Measurements from ENCODE around the gene CMTM7.
A peak's percentile ranks its signal among the peaks of the same experiment; 100 is the strongest.

Gene CMTM7

GRCh38 chr3:32401556-32402081 lies 10.0 kb downstream of the CMTM7 start:
- peak; percentile 81 for TF ChIP-seq FOXP2 (optimal IDR thresholded peaks at IDR 0.05; ENCODE audit: borderline replicate concordance, extremely low read depth, extremely low read length, insufficient read depth)
- no peak for TF ChIP-seq TAF1 (IDR thresholded peaks at IDR 0.05; ENCODE audit: borderline replicate concordance, insufficient read depth, low read length)
- 0 out of 4 replicates have a peak, but pooled peaks of 1 of the 2 experiments have one; percentile 14 for TF ChIP-seq REST (IDR thresholded peaks at IDR 0.05; ENCODE audit: insufficient read depth in 1 of 2, low read depth in 2 of 2, low read length in 2 of 2)

DNA sequence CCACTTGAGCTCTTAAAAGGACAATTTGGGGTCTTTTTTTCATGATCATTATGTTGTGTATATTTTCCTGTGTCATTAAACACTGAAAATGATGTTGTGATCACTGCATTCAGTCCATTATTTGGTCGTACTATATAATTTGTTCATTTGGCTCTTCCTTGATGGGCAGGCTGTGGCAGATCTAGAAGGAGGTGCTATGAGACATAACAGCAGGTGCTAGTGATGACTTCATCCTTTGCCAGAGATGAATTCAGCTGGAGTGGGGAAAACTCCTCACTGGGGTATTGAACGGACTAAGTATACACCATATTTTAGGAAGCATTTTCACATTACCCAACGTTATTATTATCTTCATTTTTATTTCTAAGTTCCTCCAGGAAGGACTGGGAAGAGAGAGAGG lies 12.0 kb downstream of the CMTM7 start:
- no peak for TF ChIP-seq POLR2AphosphoS5 (IDR thresholded peaks at IDR 0.05; ENCODE audit: low read depth, low read length)
- no peak for TF ChIP-seq TAF1 (IDR thresholded peaks at IDR 0.05; ENCODE audit: borderline replicate concordance, insufficient read depth, low read length)
- no peak for TF ChIP-seq SIN3A (IDR thresholded peaks at IDR 0.05; ENCODE audit: borderline replicate concordance, insufficient read depth, low read length)
- TF ChIP-seq REST (IDR thresholded peaks at IDR 0.05; ENCODE audit: insufficient read depth in 1 of 2, low read depth in 2 of 2, low read length in 2 of 2), result no peak
- TF ChIP-seq FOXP2 (optimal IDR thresholded peaks at IDR 0.05; ENCODE audit: borderline replicate concordance, extremely low read depth, extremely low read length, insufficient read depth), result no peak

- TF ChIP-seq TAF1 (IDR thresholded peaks at IDR 0.05; ENCODE audit: borderline replicate concordance, insufficient read depth, low read length) (no peak), FOXP2 (optimal IDR thresholded peaks at IDR 0.05; ENCODE audit: borderline replicate concordance, extremely low read depth, extremely low read length, insufficient read depth) (no peak), REST (IDR thresholded peaks at IDR 0.05; ENCODE audit: insufficient read depth in 1 of 2, low read depth in 2 of 2, low read length in 2 of 2) (no peak), SIN3A (IDR thresholded peaks at IDR 0.05; ENCODE audit: borderline replicate concordance, insufficient read depth, low read length) (no peak), POLR2AphosphoS5 (IDR thresholded peaks at IDR 0.05; ENCODE audit: low read depth, low read length) (no peak)
Measured at GRCh38 chr3:32404714-32405113, 13.1 kb downstream of the CMTM7 start.

DNA sequence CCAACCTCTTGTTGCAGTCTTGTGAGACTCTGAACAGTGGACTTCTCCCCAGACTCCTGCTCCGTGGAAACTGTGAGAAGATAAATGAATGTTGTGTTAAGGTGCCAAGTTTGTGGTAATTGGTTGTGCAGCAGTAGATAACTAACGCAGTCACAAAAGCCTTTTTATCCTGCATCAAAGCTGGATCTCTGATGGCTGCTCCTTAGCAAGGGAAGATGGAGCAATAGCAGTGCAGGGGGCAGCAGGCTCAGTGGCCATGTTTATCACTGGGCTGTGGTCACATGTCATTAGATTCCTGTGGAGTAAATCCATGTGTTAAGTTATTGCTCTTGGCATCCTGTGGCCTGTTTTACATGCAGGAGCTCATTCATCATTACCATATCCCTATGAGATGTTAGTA lies 13.5 kb downstream of the CMTM7 start:
- TF ChIP-seq SIN3A (IDR thresholded peaks at IDR 0.05; ENCODE audit: borderline replicate concordance, insufficient read depth, low read length) (no peak), POLR2AphosphoS5 (IDR thresholded peaks at IDR 0.05; ENCODE audit: low read depth, low read length) (no peak), TAF1 (IDR thresholded peaks at IDR 0.05; ENCODE audit: borderline replicate concordance, insufficient read depth, low read length) (no peak), FOXP2 (optimal IDR thresholded peaks at IDR 0.05; ENCODE audit: borderline replicate concordance, extremely low read depth, extremely low read length, insufficient read depth) (no peak), REST (IDR thresholded peaks at IDR 0.05; ENCODE audit: insufficient read depth in 1 of 2, low read depth in 2 of 2, low read length in 2 of 2) (no peak)
